ENCODE results near the gene SRRM3. TPM values are rescaled to one million over a fixed set of nuclear protein-coding genes. Genes with fewer than 3 reads are reported as not detected.
A peak's percentile ranks its signal among the peaks of the same experiment; 100 is the strongest.

Gene SRRM3
- total RNA-seq, 1 donor = 0.36 TPM

DNA sequence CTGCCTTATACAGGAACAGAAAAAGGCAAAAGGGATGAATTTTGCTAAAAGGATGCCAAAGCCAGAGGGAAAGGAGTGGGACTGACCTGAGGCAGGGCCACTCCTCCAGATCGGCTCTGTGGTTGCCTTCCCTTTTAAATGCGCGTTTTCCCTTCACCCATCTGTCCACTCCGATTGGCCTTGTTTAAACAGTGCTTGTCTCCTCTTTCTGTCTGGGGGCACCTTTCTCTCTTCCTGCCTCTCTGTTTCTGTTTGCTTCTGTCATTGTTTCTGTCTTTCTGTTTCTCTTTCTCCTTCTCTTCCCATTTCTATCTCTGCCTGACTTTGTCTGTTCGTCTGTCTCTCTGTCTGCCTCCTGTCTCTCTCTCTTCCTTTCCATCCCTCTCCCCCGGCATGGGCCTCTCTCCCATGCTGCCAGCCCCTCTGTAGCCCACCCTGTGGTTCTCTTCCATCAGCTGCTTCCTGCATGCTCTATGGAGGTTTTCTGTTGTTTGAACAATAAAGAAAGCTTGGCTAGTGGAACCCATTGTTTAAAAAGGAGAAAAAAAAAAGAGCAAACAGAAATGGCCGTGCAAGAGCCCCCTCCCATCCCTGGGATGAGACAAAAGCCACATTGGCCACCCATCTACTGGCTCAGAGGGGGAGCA lies 71.3 kb downstream of the SRRM3 start:
- Histone ChIP-seq H3K36me3 (ENCODE audit: insufficient read depth, low read length) (no peaks in the 10 kb centered on the region), H3K79me2 (ENCODE audit: insufficient read depth, low read length) (no peaks in the 10 kb centered on the region), H4K20me1 (ENCODE audit: insufficient read depth, low read length) (no peaks in the 10 kb centered on the region), H3K27ac (ENCODE audit: low read depth, low read length) (no peak overlapping the region), H3K27me3 (ENCODE audit: insufficient read depth, low read length) (peaks cover 50% of the 10 kb centered on the region), H3K9me3 (ENCODE audit: low read depth, low read length) (no peaks in the 10 kb centered on the region), H3K4me3 (ENCODE audit: insufficient read depth, low read length) (no peak overlapping the region), H2AFZ (ENCODE audit: low read length) (no peak overlapping the region), H3K4me1 (ENCODE audit: insufficient read depth, low read length) (no peaks in the 10 kb centered on the region), H3K4me2 (ENCODE audit: insufficient read depth, low read length) (no peak overlapping the region)
- no peak for TF ChIP-seq CTCF (IDR thresholded peaks at IDR 0.05; ENCODE audit: extremely low read depth, low read depth, low read length)
- DNase-seq (ENCODE audit: insufficient read length, low spot score, missing footprints) = peak; percentile 6

DNA sequence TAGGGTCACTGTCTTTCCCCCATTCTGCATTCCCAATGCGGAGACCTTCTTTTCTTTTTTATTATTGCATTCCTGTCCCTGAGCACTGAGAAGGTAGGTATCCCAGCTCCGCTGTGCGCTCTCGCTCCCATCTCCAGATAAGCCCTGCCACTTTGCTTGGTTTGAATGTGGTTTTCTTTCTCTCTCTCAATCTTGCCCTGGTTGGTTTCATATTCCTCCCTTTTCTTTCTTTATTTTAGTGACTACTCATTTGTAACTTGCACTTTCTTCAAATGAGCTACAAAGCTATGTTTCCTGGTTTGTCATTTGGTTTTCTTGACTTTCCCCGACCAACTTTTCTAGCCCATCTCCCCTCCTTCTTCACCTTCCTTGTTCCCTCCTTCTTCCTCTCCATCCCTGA lies 71.8 kb downstream of the SRRM3 start:
- peak; percentile 41 for DNase-seq (ENCODE audit: insufficient read length, low spot score, missing footprints)
- Histone ChIP-seq H3K4me1 (ENCODE audit: insufficient read depth, low read length) (no peaks in the 10 kb centered on the region), H4K20me1 (ENCODE audit: insufficient read depth, low read length) (no peaks in the 10 kb centered on the region), H3K79me2 (ENCODE audit: insufficient read depth, low read length) (no peaks in the 10 kb centered on the region), H3K27me3 (ENCODE audit: insufficient read depth, low read length) (peaks cover 48% of the 10 kb centered on the region), H3K9me3 (ENCODE audit: low read depth, low read length) (no peaks in the 10 kb centered on the region), H3K4me2 (ENCODE audit: insufficient read depth, low read length) (no peak overlapping the region), H3K4me3 (ENCODE audit: insufficient read depth, low read length) (no peak overlapping the region), H3K27ac (ENCODE audit: low read depth, low read length) (no peak overlapping the region), H2AFZ (ENCODE audit: low read length) (no peak overlapping the region), H3K36me3 (ENCODE audit: insufficient read depth, low read length) (no peaks in the 10 kb centered on the region)
- TF ChIP-seq CTCF (IDR thresholded peaks at IDR 0.05; ENCODE audit: extremely low read depth, low read depth, low read length) = no peak

DNA sequence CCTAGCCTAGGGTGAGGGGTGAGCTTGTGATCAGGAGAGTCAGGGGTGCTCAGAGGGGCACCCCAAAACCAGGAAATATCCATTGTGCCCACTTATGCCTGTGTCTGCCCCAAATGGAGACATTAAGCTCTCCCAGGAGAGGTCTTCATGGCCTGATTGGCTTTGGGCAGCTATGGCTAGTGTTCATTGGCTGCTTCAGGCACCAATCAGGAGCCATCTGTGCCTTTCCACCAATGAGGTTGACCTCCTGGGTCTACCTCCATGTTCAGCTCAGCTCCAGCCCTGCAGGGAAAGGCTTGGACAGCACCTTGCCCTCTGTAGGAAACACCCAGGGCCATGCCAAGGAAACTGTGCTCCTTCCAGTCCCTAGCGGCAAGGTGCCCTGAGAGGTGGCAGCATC lies 76.8 kb downstream of the SRRM3 start:
- no peaks in the 10 kb centered on the region for H4K20me1 ChIP-seq (ENCODE audit: insufficient read depth, low read length)

GRCh38 chr7:76280408-76280807 lies 78.7 kb downstream of the SRRM3 start:
- Histone ChIP-seq H2AFZ (ENCODE audit: low read length) (no peak overlapping the region), H3K79me2 (ENCODE audit: insufficient read depth, low read length) (no peaks in the 10 kb centered on the region), H3K4me1 (ENCODE audit: insufficient read depth, low read length) (peaks cover 3% of the 10 kb centered on the region), H3K9me3 (ENCODE audit: low read depth, low read length) (no peaks in the 10 kb centered on the region), H3K27me3 (ENCODE audit: insufficient read depth, low read length) (peaks cover 47% of the 10 kb centered on the region), H3K27ac (ENCODE audit: low read depth, low read length) (no peak overlapping the region), H4K20me1 (ENCODE audit: insufficient read depth, low read length) (no peaks in the 10 kb centered on the region), H3K36me3 (ENCODE audit: insufficient read depth, low read length) (no peaks in the 10 kb centered on the region), H3K4me3 (ENCODE audit: insufficient read depth, low read length) (no peak overlapping the region), H3K4me2 (ENCODE audit: insufficient read depth, low read length) (no peak overlapping the region)
- TF ChIP-seq CTCF (IDR thresholded peaks at IDR 0.05; ENCODE audit: extremely low read depth, low read depth, low read length) = no peak
- DNase-seq (ENCODE audit: insufficient read length, low spot score, missing footprints) = no peak

More for the DNA sequence above, 76.8 kb downstream of the SRRM3 start:
- TF ChIP-seq CTCF (IDR thresholded peaks at IDR 0.05; ENCODE audit: extremely low read depth, low read depth, low read length) = no peak
- H3K79me2 ChIP-seq (ENCODE audit: insufficient read depth, low read length) = no peaks in the 10 kb centered on the region
- peaks cover 52% of the 10 kb centered on the region for H3K27me3 ChIP-seq (ENCODE audit: insufficient read depth, low read length)
- no peaks in the 10 kb centered on the region for H3K36me3 ChIP-seq (ENCODE audit: insufficient read depth, low read length)
- no peaks in the 10 kb centered on the region for H3K9me3 ChIP-seq (ENCODE audit: low read depth, low read length)
- H3K27ac ChIP-seq (ENCODE audit: low read depth, low read length) = no peak overlapping the region
- H3K4me2 ChIP-seq (ENCODE audit: insufficient read depth, low read length) = no peak overlapping the region
- no peak overlapping the region for H2AFZ ChIP-seq (ENCODE audit: low read length)
- peak; percentile 57 for DNase-seq (ENCODE audit: insufficient read length, low spot score, missing footprints)
- no peak overlapping the region for H3K4me3 ChIP-seq (ENCODE audit: insufficient read depth, low read length)
- H3K4me1 ChIP-seq (ENCODE audit: insufficient read depth, low read length) = peaks cover 3% of the 10 kb centered on the region

All from osteoblast (primary cell).